Tibial artery (tissue), 4 donors: ENCODE data around the gene FNBP1.

ENCODE experiments used
- DNase-seq, 2 donors: peaks; one replicate each; pipeline ENCODE4 v3.0.0-alpha.2; 2019
- H3K27ac ChIP-seq, 2 donors: fragments of 200-600 bp; sonication (generic) in 1 of 2; 1 replicate in 1 of 2; 2 replicates in 1 of 2; pipeline ENCODE4 v1.5.1; 2018 to 2019; ENCODE audit warnings: mild to moderate bottlenecking in 1 of 2
- H3K27me3 ChIP-seq, 2 donors: fragments of 200-600 bp; sonication (generic) in 1 of 2; one replicate each; pipeline versions ENCODE4 v1.5.1 to v1.6.0; 2016 to 2019
- H3K36me3 ChIP-seq, 3 donors: fragments of 200-600 bp; sonication (generic) in 2 of 3; one replicate each; pipeline ENCODE4 v1.5.1; 2016 to 2019; ENCODE audit warnings: mild to moderate bottlenecking in 2 of 3
- H3K4me1 ChIP-seq, 4 donors: fragments of 200-600 bp; sonication (generic) in 2 of 4; 1 replicate in 3 of 4; 2 replicates in 1 of 4; pipeline ENCODE4 v1.5.1; 2016 to 2019
- H3K4me3 ChIP-seq, 2 donors: fragments of 200-600 bp; sonication (generic) in 1 of 2; 1 replicate in 1 of 2; 2 replicates in 1 of 2; pipeline ENCODE4 v1.5.1; 2018 to 2019; ENCODE audit warnings: mild to moderate bottlenecking in 2 of 2
- H3K9me3 ChIP-seq, 3 donors: fragments of 200-600 bp; sonication (generic) in 1 of 3; one replicate each; pipeline ENCODE4 v1.5.1; 2016 to 2019
- intact Hi-C: fragments of 100-400 bp; cut with DNase I; formaldehyde crosslinking; loops from one replicate; pipeline ENCODE4 v1.15.0; 2023; ENCODE audit warnings: low total_unique reads
- TF ChIP-seq, protein P1 (sequence below), 2 experiments: fragments of 200-600 bp in 1 of 2; fragments of 450-650 bp in 1 of 2; IDR thresholded peaks; one replicate each; pipeline ENCODE4 v1.5.1; 2017 to 2019; ENCODE audit warnings: antibody characterized with exemption in 2 of 2, mild to moderate bottlenecking in 1 of 2, moderate library complexity in 1 of 2

Gene FNBP1

DNA sequence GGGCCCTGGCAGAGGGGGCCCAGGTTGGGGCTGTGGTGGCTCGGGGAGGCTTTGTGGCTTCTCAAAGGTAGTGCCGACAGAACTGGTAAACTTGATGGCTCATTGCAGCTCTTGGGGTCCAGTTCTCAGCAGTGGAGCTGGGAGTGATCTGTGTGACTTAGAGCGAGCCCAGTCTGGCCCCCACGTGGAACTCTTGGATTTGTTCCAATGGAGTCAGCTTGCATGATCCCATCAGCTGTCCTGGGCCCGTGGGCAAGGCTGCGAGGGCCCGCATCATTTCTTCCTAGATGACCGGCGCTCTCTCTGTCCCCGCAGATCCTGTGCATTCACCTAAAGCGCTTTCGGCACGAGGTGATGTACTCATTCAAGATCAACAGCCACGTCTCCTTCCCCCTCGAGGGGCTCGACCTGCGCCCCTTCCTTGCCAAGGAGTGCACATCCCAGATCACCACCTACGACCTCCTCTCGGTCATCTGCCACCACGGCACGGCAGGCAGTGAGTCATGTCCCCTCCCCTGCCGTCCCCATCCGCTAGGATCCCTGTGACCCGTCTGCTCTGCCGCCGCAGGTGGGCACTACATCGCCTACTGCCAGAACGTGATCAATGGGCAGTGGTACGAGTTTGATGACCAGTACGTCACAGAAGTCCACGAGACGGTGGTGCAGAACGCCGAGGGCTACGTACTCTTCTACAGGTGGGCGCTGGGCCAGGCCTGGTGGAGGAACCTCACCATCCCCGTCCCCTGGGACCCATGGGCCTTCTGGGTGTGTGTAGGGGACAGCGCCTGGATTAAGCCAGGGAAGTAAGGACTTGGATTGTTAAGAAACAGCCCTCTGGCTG lies 168.5 kb downstream of the FNBP1 start:
- H3K27ac ChIP-seq, result no peak overlapping the region
- DNase-seq, result no peak

DNA sequence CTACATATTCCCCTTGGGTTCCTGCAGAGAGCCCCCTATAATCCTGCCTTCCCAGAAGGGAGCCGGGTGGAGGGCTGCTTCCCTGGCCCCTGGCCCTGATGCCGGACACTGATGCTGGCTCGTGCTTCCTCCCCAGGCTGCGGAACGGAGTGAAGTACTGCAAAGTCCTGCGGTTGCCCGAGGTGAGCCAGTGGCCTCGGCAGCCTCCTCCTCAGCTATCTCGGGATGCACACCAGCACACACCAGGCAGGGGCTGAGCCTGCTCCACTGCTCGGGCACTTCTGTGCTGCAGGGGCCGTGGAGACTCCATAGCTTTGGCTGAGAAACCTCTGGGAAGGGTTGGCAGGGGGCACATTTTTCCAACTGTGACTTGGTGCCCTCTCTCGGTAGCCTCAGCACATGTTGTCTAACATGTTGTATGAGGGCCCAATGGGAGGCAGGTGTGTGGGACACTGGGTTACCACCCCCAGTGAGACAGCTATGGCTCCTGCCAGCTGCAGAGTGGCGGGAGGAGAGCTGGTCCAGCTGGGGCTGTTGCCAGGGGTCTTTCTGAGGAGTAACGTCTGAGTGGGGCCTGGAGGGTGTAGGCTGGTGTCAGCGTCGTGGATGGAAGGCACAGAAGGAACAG lies 169.3 kb downstream of the FNBP1 start:
- no peaks in the 10 kb centered on the region for H3K9me3 ChIP-seq
- intact Hi-C loops, result no loop called here
- peaks cover 5 to 30% (median 28%) of the 10 kb centered on the region in 3 donors for H3K36me3 ChIP-seq
- TF ChIP-seq, protein P1, sequence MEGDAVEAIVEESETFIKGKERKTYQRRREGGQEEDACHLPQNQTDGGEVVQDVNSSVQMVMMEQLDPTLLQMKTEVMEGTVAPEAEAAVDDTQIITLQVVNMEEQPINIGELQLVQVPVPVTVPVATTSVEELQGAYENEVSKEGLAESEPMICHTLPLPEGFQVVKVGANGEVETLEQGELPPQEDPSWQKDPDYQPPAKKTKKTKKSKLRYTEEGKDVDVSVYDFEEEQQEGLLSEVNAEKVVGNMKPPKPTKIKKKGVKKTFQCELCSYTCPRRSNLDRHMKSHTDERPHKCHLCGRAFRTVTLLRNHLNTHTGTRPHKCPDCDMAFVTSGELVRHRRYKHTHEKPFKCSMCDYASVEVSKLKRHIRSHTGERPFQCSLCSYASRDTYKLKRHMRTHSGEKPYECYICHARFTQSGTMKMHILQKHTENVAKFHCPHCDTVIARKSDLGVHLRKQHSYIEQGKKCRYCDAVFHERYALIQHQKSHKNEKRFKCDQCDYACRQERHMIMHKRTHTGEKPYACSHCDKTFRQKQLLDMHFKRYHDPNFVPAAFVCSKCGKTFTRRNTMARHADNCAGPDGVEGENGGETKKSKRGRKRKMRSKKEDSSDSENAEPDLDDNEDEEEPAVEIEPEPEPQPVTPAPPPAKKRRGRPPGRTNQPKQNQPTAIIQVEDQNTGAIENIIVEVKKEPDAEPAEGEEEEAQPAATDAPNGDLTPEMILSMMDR (IDR thresholded peaks at IDR 0.05), result no peak
- H3K4me3 ChIP-seq, result no peak overlapping the region
- no peak overlapping the region for H3K27ac ChIP-seq
- DNase-seq, result no peak
- no peaks in the 10 kb centered on the region for H3K27me3 ChIP-seq
- H3K4me1 ChIP-seq, result no peaks in the 10 kb centered on the region

More for the DNA sequence above, 168.5 kb downstream of the FNBP1 start:
- no peaks in the 10 kb centered on the region for H3K4me1 ChIP-seq
- TF ChIP-seq, protein P1 (IDR thresholded peaks at IDR 0.05), result no peak
- no peak overlapping the region for H3K4me3 ChIP-seq
- intact Hi-C loops, result no loop called here
- no peaks in the 10 kb centered on the region for H3K9me3 ChIP-seq
- H3K27me3 ChIP-seq, result no peaks in the 10 kb centered on the region
- peaks cover 3 to 30% (median 20%) of the 10 kb centered on the region in 3 donors for H3K36me3 ChIP-seq

DNA sequence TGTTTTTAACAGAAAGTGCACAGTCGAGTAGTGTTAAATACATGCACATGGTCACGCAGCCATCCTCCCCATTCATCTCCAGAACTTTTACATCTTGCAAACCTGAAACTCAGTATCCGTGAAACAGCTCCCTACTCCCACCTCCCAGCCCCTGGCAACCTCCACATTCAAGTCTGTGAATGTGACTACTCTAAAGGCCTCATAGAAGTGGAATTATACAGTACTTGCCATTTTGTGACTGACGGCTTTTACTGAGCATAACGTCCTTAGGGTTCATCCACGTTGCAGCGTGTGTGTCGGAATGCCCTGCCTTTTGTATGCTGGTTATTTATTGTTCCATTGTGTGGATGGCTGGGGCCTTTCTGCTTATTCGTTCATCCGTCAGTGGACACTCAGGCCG lies 171.9 kb downstream of the FNBP1 start:
- TF ChIP-seq, protein P1 (IDR thresholded peaks at IDR 0.05), result no peak
- DNase-seq, result no peak
- intact Hi-C loops, result no loop called here
- Histone ChIP-seq H3K9me3 (no peaks in the 10 kb centered on the region), H3K36me3 (peaks cover 27 to 54% (median 32%) of the 10 kb centered on the region in 3 donors), H3K4me3 (no peak overlapping the region), H3K27me3 (no peaks in the 10 kb centered on the region), H3K4me1 (no peaks in the 10 kb centered on the region), H3K27ac (no peak overlapping the region)

DNA sequence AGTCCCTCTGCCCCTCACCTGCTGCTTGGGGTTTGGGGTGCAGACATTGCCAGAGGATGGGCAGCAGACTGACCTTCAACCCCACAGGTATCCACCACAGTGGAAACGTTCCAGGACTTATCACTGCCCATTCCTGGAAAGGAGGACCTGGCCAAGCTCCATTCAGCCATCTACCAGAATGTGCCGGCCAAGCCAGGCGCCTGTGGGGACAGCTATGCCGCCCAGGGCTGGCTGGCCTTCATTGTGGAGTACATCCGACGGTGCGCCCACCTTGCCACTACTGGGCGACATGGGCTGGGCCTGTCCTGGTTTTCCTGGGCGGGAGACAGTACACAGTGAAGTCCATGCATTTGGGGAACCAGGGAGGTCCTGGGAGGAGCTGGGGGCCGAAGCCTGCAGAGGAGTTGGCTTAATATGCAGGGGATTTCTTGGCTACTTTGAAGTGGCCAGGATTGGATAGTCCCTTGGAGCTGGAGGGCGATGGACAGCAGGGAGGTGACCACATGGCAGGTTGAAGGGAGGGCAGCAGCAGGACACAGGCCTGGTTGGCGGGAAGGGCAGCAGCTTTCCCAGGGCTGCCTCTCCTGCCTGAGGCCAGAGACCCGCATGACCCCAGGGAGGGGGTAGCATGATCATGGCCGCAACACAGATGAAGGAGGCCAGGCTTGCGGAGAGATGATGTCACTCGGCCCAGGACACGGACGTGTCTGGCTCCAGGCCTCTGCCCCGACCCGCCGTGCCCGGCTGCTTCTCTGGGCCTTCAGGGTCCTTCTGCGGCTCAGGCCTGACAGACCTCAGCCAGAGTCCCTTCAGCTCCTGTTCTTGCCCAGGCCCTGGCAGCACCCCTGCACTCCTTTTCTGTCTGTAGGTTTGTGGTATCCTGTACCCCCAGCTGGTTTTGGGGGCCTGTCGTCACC lies 173.1 kb downstream of the FNBP1 start:
- no peaks in the 10 kb centered on the region for H3K27me3 ChIP-seq
- no peak overlapping the region for H3K4me3 ChIP-seq
- intact Hi-C loops, result no loop called here
- no peaks in the 10 kb centered on the region for H3K9me3 ChIP-seq
- no peak for DNase-seq
- TF ChIP-seq, protein P1 (IDR thresholded peaks at IDR 0.05), result no peak
- H3K36me3 ChIP-seq, result peaks cover 23 to 66% (median 44%) of the 10 kb centered on the region in 3 donors
- H3K27ac ChIP-seq, result no peak overlapping the region
- H3K4me1 ChIP-seq, result no peaks in the 10 kb centered on the region

DNA sequence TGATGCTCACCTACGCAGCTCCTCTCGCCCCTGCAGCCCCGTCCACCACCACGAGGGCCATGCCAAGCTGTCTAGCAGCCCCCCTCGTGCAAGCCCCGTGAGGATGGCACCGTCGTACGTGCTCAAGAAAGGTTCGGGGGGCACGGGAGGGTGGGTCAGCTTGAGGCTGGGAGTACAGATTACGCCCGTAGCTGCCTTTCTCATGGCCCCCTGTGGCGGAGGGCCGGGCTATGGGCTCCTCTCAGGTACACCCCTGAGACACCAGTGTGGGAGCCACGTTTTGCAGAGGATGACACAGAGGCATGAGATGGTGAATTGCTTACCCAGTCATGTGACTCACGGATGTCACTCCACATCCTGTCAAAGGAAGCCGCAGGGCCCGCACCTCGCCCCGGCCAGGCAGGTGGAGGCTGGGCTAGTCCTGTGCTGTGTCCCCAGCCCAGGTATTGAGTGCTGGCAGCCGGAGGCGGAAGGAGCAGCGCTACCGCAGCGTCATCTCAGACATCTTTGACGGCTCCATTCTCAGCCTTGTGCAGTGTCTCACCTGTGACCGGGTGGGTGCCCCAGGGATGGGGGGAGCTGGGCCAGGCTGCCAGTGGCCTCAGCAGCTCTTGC lies 174.0 kb downstream of the FNBP1 start:
- Histone ChIP-seq H3K27me3 (no peaks in the 10 kb centered on the region), H3K4me3 (no peak overlapping the region), H3K36me3 (peaks cover 15 to 74% (median 48%) of the 10 kb centered on the region in 3 donors), H3K9me3 (no peaks in the 10 kb centered on the region), H3K27ac (no peak overlapping the region), H3K4me1 (no peaks in the 10 kb centered on the region)
- intact Hi-C loops, result no loop called here
- no peak for DNase-seq
- TF ChIP-seq, protein P1 (IDR thresholded peaks at IDR 0.05), result no peak
